ENCODE data around the gene ESF1.

ESF1 gene

DNA sequence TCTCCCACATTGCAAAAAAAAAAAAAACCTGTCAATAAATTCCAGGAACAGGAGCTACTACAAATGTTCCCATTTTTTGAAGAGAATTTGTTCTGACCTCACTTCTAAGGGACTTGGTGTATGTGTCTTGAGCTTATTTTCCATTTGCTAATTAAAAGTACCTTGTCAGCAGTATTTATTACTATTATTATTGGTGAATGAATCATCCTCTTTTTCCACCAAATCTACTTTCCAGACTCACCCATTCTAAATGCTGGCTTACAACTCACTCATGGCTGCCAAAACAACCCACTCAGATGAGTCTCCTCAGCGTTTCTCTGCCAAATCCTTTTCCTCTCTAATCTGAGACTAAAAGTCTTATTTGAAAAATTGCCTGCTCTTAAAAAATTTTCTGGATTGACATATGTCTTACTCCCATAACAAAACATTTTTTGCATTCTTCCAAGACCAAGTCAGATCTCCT, 112.8 kb downstream of the ESF1 start:
- no peak for DNase-seq

DNA sequence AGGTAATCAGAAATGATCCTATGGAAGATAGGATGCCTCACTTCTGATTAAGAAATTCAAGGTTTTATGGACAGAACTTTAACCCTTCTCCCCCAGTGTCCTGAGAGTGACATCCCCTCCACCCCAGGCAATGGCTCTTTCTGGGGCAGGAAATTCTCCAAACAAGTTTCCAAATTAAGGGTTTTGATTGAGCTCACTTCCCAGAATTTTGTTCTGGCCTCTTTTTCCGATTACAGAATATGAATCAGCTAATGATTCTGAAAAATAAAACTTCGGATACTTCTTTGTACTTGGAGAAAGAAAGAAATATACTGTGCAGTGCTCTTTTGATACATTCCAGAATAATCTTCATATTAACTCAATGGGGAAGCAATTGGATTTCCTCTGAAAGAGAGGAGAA, 113.2 kb downstream of the ESF1 start:
- no peak for DNase-seq

DNA sequence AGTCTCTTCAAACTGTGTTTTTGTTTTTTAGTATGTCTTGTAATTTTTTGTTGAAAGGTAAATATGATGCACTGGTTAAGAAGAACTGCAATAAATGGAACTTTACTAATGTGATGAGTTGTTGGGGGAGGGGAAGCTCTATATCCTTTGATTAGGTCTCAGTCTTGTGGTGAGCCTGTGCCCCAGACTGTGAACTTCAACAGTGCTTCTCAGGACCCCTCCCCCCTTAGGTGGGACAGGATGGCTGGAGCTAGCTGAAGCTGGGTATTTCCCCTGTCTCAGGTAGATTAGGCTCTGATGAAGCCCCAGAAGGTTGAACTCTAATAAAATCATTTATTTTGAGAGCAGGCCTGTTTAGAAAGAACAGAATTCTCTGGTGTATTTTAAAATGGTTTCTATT, 114.6 kb downstream of the ESF1 start:
- DNase-seq = no peak

DNA sequence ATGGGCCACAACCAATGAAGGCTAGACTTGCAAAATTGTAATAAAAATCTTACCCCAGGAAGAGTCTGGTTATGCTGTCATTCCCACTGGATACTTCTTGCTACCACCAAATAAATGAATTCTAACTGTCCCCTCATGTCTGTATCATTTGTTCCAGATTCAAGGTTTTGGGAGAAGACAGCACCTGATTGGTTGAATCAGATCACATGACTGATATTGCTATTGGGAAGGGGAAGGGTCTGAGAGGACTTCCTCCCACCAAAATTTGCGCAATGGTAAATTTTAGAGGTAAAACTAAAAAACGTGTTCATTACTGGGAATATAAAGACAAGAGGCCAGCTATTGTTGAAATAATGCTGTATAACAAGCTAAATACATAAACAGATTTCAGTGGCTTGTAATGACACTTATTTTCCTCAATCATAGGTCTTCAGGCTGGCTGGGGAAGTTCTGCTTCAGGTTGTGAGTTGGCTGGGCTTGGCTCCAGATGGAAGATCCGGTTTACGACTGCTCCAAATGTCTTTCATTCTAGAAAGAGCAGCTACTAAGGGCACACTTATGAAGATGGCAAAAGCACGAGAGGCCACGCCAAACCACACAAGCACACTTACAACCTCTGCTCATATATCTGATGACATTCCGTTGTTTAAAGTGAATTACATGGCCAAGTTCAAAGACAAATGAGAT, 118.9 kb downstream of the ESF1 start:
- no peak for DNase-seq

Measured in stimulated activated CD4-positive, alpha-beta T cell treated with anti-CD3 and anti-CD28 coated beads, Interleukin-2, amount 100 ng/mL, for 48 hours (primary cell).